ENCODE results near the gene PSMD9. TPM values are rescaled to one million over a fixed set of nuclear protein-coding genes. Genes with fewer than 3 reads are reported as not detected.
A peak's percentile ranks its signal among the peaks of the same experiment; 100 is the strongest.
"Not testable (repeated sequence)": the region's sequence is repeated elsewhere in the genome, so short reads cannot be mapped to it uniquely, and the experiment has no call there.

The PSMD9 gene
- polyA plus RNA-seq, 3 donors = 51.3 to 57.1 (median 57.1) TPM

- DNase-seq (ENCODE audit: low read depth in 3 of 3, low spot score in 2 of 3) = peak in 2 of 3 donors; percentile 75 to 83
Measured at GRCh38 chr12:121917950-121918678, 29.5 kb downstream of the PSMD9 start, which contains the start of gene CFAP251. Gene CFAP251, plus strand, starts transcription at chr12:121918592. Its CDS starts 2,714 bp downstream, at chr12:121921306.

GRCh38 chr12:121918679-121919038 lies 30.1 kb downstream of the PSMD9 start:
- no peak for DNase-seq (ENCODE audit: low read depth in 3 of 3, low spot score in 2 of 3)

- DNase-seq (ENCODE audit: low read depth in 3 of 3, low spot score in 2 of 3) = no peak
Measured at GRCh38 chr12:121921066-121921465, 32.5 kb downstream of the PSMD9 start.

GRCh38 chr12:121925358-121925695 lies 36.7 kb downstream of the PSMD9 start:
- DNase-seq (ENCODE audit: low read depth in 3 of 3, low spot score in 2 of 3) = peak in 2 of 3 donors; percentile 6 to 15

GRCh38 chr12:121926874-121927706 lies 38.5 kb downstream of the PSMD9 start:
- no peak for DNase-seq (ENCODE audit: low read depth in 3 of 3, low spot score in 2 of 3)

GRCh38 chr12:121927813-121928212 lies 39.2 kb downstream of the PSMD9 start:
- DNase-seq (ENCODE audit: low read depth in 3 of 3, low spot score in 2 of 3) = no peak

GRCh38 chr12:121929545-121929944 lies 41.0 kb downstream of the PSMD9 start:
- not testable (repeated sequence) for DNase-seq (ENCODE audit: low read depth in 3 of 3, low spot score in 2 of 3)

GRCh38 chr12:121930862-121931261 lies 42.3 kb downstream of the PSMD9 start:
- no peak for DNase-seq (ENCODE audit: low read depth in 3 of 3, low spot score in 2 of 3)

- no peak for DNase-seq (ENCODE audit: low read depth in 3 of 3, low spot score in 2 of 3)
Measured at GRCh38 chr12:121932176-121932536, 43.6 kb downstream of the PSMD9 start.

- DNase-seq (ENCODE audit: low read depth in 3 of 3, low spot score in 2 of 3) = no peak
Measured at GRCh38 chr12:121932914-121933521, 44.4 kb downstream of the PSMD9 start.

- no peak for DNase-seq (ENCODE audit: low read depth in 3 of 3, low spot score in 2 of 3)
Measured at GRCh38 chr12:121933522-121934308, 45.1 kb downstream of the PSMD9 start.

- DNase-seq (ENCODE audit: low read depth in 3 of 3, low spot score in 2 of 3) = no peak
Measured at GRCh38 chr12:121934309-121934664, 45.7 kb downstream of the PSMD9 start.

- DNase-seq (ENCODE audit: low read depth in 3 of 3, low spot score in 2 of 3) = no peak
Measured at GRCh38 chr12:121937654-121938053, 49.1 kb downstream of the PSMD9 start.

- DNase-seq (ENCODE audit: low read depth in 3 of 3, low spot score in 2 of 3) = no peak
Measured at GRCh38 chr12:121939186-121939585, 50.6 kb downstream of the PSMD9 start.

- no peak for DNase-seq (ENCODE audit: low read depth in 3 of 3, low spot score in 2 of 3)
Measured at GRCh38 chr12:121939992-121940766, 51.6 kb downstream of the PSMD9 start.

GRCh38 chr12:121942145-121942718 lies 53.6 kb downstream of the PSMD9 start:
- DNase-seq (ENCODE audit: low read depth in 3 of 3, low spot score in 2 of 3) = no peak

- no peak for DNase-seq (ENCODE audit: low read depth in 3 of 3, low spot score in 2 of 3)
Measured at GRCh38 chr12:121943926-121944325, 55.3 kb downstream of the PSMD9 start.

GRCh38 chr12:121946313-121947025 lies 57.9 kb downstream of the PSMD9 start:
- no peak for DNase-seq (ENCODE audit: low read depth in 3 of 3, low spot score in 2 of 3)

- no peak for DNase-seq (ENCODE audit: low read depth in 3 of 3, low spot score in 2 of 3)
Measured at GRCh38 chr12:121947981-121948380, 59.4 kb downstream of the PSMD9 start.
